Measurements from ENCODE around the gene LRRC46.

GRCh38 chr17:47847341-47848197 is 16.1 kb downstream of the LRRC46 start:
- TF ChIP-seq CTCF (conservative IDR thresholded peaks at IDR 0.05; ENCODE audit: low read depth, low read length), result peak; percentile 67
- TF ChIP-seq EZH2 (IDR thresholded peaks at IDR 0.05; ENCODE audit: low read length, unreplicated experiment), result no peak
- no peak for TF ChIP-seq EZH2phosphoT487 (IDR thresholded peaks at IDR 0.05; ENCODE audit: borderline replicate concordance, low read length)

Data from PC-3 (cell line).